HUES6 (cell line): ENCODE measurements around the gene DAB1.

Experiments used
- H3K27ac ChIP-seq: 2 replicates; pipeline ENCODE4 v1.7.0; 2013; ENCODE audit warnings: low read depth, mild to moderate bottlenecking, low read length, inconsistent platforms
- H3K27me3 ChIP-seq: 2 replicates; pipeline ENCODE4 v1.6.1; 2013; ENCODE audit warnings: low read length; ENCODE audit not compliant: control insufficient read depth, insufficient read depth
- H3K36me3 ChIP-seq: 2 replicates; pipeline ENCODE4 v1.6.1; 2013; ENCODE audit warnings: low read length; ENCODE audit not compliant: control insufficient read depth, insufficient read depth
- H3K4me1 ChIP-seq: 2 replicates; pipeline ENCODE4 v1.6.1; 2013; ENCODE audit warnings: low read length; ENCODE audit not compliant: control insufficient read depth, insufficient read depth
- H3K4me3 ChIP-seq: 2 replicates; pipeline ENCODE4 v1.5.1; 2013; ENCODE audit warnings: low read depth, low read length
- H3K9ac ChIP-seq: one replicate; pipeline ENCODE4 v1.6.1; 2013; ENCODE audit warnings: mild to moderate bottlenecking, low read length
- H3K9me3 ChIP-seq: 2 replicates; pipeline ENCODE4 v1.6.1; 2013; ENCODE audit warnings: low read depth, low read length; ENCODE audit not compliant: control insufficient read depth, insufficient read depth

The DAB1 gene

GRCh38 chr1:57447551-57447950, 23.7 kb upstream of the DAB1 start:
- no peak overlapping the region for H3K27ac ChIP-seq
- no peaks in the 10 kb centered on the region for H3K27me3 ChIP-seq
- H3K9me3 ChIP-seq: no peaks in the 10 kb centered on the region
- H3K36me3 ChIP-seq: no peaks in the 10 kb centered on the region
- H3K4me1 ChIP-seq: peaks cover 13% of the 10 kb centered on the region
- H3K9ac ChIP-seq: no peak overlapping the region
- H3K4me3 ChIP-seq: no peak overlapping the region

GRCh38 chr1:57443004-57443403, 19.1 kb upstream of the DAB1 start:
- Histone ChIP-seq H3K4me3 (no peak overlapping the region), H3K27ac (no peak overlapping the region), H3K9ac (no peak overlapping the region), H3K36me3 (no peaks in the 10 kb centered on the region), H3K9me3 (no peaks in the 10 kb centered on the region), H3K27me3 (no peaks in the 10 kb centered on the region), H3K4me1 (peaks cover 3% of the 10 kb centered on the region; the same call in 1 of the 2 replicates)

GRCh38 chr1:57440096-57440495, 16.2 kb upstream of the DAB1 start:
- Histone ChIP-seq H3K4me1 (peaks cover 3% of the 10 kb centered on the region; the same call in 1 of the 2 replicates), H3K27me3 (no peaks in the 10 kb centered on the region), H3K9me3 (no peaks in the 10 kb centered on the region), H3K9ac (no peak overlapping the region), H3K4me3 (no peak overlapping the region), H3K27ac (no peak overlapping the region), H3K36me3 (no peaks in the 10 kb centered on the region)

GRCh38 chr1:57431400-57431799, 7.5 kb upstream of the DAB1 start:
- H3K9me3 ChIP-seq: no peaks in the 10 kb centered on the region
- H3K4me3 ChIP-seq: no peak overlapping the region
- H3K9ac ChIP-seq: no peak overlapping the region
- H3K27me3 ChIP-seq: no peaks in the 10 kb centered on the region
- H3K4me1 ChIP-seq: no peaks in the 10 kb centered on the region
- no peaks in the 10 kb centered on the region for H3K36me3 ChIP-seq
- H3K27ac ChIP-seq: no peak overlapping the region

- H3K4me1 ChIP-seq: peaks cover 14% of the 10 kb centered on the region
- no peaks in the 10 kb centered on the region for H3K9me3 ChIP-seq
- no peaks in the 10 kb centered on the region for H3K36me3 ChIP-seq
- no peak overlapping the region for H3K27ac ChIP-seq
- H3K9ac ChIP-seq: peak overlapping the region; percentile 66
- H3K4me3 ChIP-seq: peak overlapping the region; percentile 74
- H3K27me3 ChIP-seq: peaks cover 41% of the 10 kb centered on the region
These were observed 569 bp upstream of the DAB1 start for GRCh38 chr1:57424231-57425027.

GRCh38 chr1:57423135-57423655, 665 bp downstream of the DAB1 start:
- peaks cover 14% of the 10 kb centered on the region for H3K4me1 ChIP-seq
- no peaks in the 10 kb centered on the region for H3K9me3 ChIP-seq
- H3K4me3 ChIP-seq: peak overlapping the region; percentile 74
- no peaks in the 10 kb centered on the region for H3K36me3 ChIP-seq
- peak overlapping the region; percentile 73 for H3K9ac ChIP-seq
- peaks cover 41% of the 10 kb centered on the region for H3K27me3 ChIP-seq
- peak overlapping the region; percentile 9; the same call in 1 of the 2 replicates for H3K27ac ChIP-seq

- Histone ChIP-seq H3K36me3 (no peaks in the 10 kb centered on the region), H3K9me3 (no peaks in the 10 kb centered on the region), H3K4me3 (peak overlapping the region; percentile 74), H3K9ac (peak overlapping the region; percentile 73), H3K27me3 (peaks cover 41% of the 10 kb centered on the region), H3K27ac (peak overlapping the region; percentile 9; the same call in 1 of the 2 replicates), H3K4me1 (peaks cover 14% of the 10 kb centered on the region)
These were observed 1.4 kb downstream of the DAB1 start for GRCh38 chr1:57422271-57423134.

GRCh38 chr1:57421806-57422205, 2.1 kb downstream of the DAB1 start:
- H3K36me3 ChIP-seq: no peaks in the 10 kb centered on the region
- H3K27ac ChIP-seq: no peak overlapping the region; the same call in 1 of the 2 replicates
- peaks cover 41% of the 10 kb centered on the region for H3K27me3 ChIP-seq
- H3K4me3 ChIP-seq: peak overlapping the region; percentile 74
- no peaks in the 10 kb centered on the region for H3K9me3 ChIP-seq
- H3K4me1 ChIP-seq: peaks cover 14% of the 10 kb centered on the region
- peak overlapping the region; percentile 73 for H3K9ac ChIP-seq

- no peak overlapping the region for H3K27ac ChIP-seq
- H3K27me3 ChIP-seq: peaks cover 40% of the 10 kb centered on the region
- peak overlapping the region; percentile 74 for H3K4me3 ChIP-seq
These were observed 2.7 kb downstream of the DAB1 start for GRCh38 chr1:57420981-57421785.

GRCh38 chr1:57418971-57419370, 4.9 kb downstream of the DAB1 start:
- Histone ChIP-seq H3K9ac (no peak overlapping the region), H3K36me3 (no peaks in the 10 kb centered on the region), H3K27me3 (peaks cover 25% of the 10 kb centered on the region)

More at GRCh38 chr1:57420981-57421785, 2.7 kb downstream of the DAB1 start:
- H3K9ac ChIP-seq: no peak overlapping the region
- no peaks in the 10 kb centered on the region for H3K9me3 ChIP-seq
- no peaks in the 10 kb centered on the region for H3K36me3 ChIP-seq
- peaks cover 14% of the 10 kb centered on the region for H3K4me1 ChIP-seq

More at GRCh38 chr1:57418971-57419370, 4.9 kb downstream of the DAB1 start:
- Histone ChIP-seq H3K9me3 (no peaks in the 10 kb centered on the region; the same call in 1 of the 2 replicates), H3K27ac (no peak overlapping the region), H3K4me3 (no peak overlapping the region), H3K4me1 (peaks cover 5% of the 10 kb centered on the region)
